CMK (cell line): ENCODE measurements around the gene BMP8A.
A peak's percentile ranks its signal among the peaks of the same experiment; 100 is the strongest.
"Not testable (repeated sequence)": the region's sequence is repeated elsewhere in the genome, so short reads cannot be mapped to it uniquely, and the experiment has no call there.

Source experiments
- DNase-seq: peaks from one replicate; pipeline ENCODE4 v3.0.0-alpha.2; 2010; ENCODE audit warnings: low read depth

Gene BMP8A

DNA sequence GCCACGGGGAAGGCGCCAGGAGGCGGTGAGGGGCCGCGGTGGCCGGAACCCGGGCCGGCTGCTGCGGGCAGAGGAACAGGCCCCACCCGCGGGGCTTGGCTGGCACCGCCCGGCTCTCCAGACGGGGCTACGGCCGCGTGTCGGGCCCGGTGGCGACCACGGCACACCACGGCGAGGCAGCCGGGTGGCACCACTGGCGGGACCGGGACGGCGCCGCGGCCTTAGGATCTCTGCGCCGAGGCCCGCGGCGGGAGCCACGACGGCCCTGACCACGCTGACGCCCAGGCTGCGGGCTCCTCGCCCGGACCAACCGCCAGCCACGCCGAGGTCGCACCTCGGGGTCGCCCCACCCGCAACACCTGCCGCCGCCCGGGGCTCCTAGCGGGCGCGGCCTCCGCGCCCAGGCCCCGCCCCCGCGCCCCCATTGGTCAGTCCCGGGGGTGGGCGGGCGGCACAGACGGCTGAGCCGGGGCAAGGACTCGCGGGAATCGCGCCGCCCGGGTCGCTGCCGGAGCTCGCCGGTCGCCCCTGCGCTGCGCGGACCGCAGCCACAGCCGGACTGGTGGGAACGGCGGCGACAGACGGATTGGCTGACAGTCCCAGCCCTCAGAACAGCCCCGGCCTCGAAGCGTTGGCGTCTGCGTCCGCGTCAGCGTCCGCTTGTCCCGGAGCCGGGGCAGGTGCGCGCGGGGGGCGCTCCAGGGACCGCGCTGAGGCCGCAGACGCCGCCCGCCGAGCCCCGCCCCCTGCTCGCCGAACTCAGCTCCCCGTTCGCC lies at the start of gene BMP8A:
Gene BMP8A (plus strand): TSS at position 491 of the 776 bp plus-strand sequence. CDS start 356 bp downstream, outside the sequence.
- DNase-seq, result peak; percentile 45

GRCh38 chr1:39441797-39442196 lies 49.6 kb upstream of the BMP8A start:
- no peak for DNase-seq

DNA sequence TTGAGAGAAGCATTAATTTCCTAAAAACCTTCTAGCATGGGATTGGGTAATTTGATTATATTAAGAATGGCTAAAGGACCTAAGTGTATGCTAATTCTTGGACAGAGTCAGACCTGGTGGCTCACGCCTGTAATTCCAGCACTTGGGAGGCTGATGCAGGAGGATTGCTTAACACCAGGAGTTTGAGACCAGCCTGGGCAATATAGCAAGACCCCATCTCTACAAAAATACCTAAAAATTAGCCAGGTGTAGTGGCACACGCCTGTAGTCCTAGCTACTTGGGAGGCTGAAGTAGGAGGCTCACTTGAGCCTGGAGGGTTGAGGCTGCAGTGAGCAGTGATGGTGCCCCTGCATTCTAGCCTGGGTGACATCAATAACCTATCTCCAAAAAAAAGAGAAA lies 45.9 kb upstream of the BMP8A start:
- no peak for DNase-seq

GRCh38 chr1:39446986-39447567 lies 44.4 kb upstream of the BMP8A start:
- DNase-seq, result no peak

DNA sequence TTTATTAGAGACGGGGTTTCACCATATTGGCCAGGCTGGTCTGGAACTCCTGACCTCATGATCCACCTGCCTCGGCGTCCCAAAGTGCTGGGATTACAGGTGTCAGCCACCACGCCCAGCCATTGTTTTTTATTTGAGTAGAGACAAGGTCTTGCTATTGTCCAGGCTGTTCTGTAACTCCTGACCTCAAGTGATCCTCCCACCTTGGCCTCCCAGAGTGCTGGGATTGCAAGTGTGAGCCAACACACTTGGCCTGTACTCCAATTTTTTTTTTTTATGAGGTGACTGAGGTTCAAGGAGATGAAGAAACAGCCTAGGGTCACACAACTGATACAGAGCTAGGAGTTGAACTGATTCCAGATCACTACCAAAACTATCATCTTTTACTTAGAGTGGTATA lies 41.4 kb upstream of the BMP8A start:
- not testable (repeated sequence) for DNase-seq

DNA sequence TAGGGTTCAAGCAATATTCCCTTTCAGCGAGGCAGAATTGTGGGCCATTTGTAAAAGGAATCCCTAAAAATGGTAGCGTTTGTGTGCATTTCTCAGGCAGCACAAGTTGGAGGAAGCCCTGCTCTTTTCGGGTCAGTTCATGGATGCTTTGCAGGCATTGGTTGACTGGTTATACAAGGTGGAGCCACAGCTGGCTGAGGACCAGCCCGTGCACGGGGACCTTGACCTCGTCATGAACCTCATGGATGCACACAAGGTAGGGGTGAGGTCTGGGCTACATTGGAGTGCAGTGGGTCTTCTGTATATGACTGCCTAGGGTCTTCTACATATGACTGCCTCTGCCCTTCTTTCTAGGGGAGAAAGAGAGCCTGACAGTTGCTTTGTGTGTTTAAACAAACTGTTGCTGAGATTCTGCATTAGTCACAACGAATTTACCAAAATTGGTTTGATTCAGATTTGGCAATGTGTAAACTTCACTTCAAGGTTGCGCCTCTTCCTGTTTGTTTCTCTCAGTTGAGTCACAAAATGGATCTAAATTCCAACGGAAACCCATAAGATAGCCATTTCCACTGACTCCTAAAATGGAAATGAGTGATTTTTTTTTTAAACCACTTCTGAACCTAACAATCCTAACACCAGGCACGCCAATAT lies 40.4 kb upstream of the BMP8A start:
- no peak for DNase-seq

DNA sequence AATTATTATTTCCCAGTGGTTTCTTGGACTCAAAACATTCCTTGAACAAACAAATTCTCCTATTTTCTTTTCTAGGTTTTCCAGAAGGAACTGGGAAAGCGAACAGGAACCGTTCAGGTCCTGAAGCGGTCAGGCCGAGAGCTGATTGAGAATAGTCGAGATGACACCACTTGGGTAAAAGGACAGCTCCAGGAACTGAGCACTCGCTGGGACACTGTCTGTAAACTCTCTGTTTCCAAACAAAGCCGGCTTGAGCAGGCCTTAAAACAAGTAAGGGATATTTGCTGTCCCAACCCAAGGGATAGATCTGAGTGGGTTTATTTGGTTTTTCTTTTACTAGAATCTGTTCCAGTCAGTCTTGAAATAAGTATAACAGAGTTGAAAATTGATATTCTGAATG lies 39.4 kb upstream of the BMP8A start:
- DNase-seq, result no peak

DNA sequence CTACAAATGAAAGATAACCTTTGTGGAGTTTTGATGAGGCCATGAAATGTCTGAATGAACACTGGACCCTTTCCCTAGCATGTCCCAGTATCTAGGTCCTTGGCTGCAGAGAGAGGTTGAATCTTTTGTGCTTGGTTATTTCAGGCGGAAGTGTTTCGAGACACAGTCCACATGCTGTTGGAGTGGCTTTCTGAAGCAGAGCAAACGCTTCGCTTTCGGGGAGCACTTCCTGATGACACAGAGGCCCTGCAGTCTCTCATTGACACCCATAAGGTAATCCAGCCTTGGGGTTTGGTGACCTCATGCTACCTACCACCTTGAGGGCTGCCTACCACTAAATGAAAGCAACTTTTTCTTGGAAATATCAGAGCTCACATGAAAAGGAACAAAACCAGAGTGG lies 38.9 kb upstream of the BMP8A start:
- no peak for DNase-seq

GRCh38 chr1:39453603-39454002 lies 37.8 kb upstream of the BMP8A start:
- no peak for DNase-seq

- DNase-seq, result no peak
Measured at GRCh38 chr1:39458991-39459390, 32.4 kb upstream of the BMP8A start.

GRCh38 chr1:39462074-39462473 lies 29.4 kb upstream of the BMP8A start:
- no peak for DNase-seq

- no peak for DNase-seq
Measured at GRCh38 chr1:39466413-39467107, 24.9 kb upstream of the BMP8A start.

DNA sequence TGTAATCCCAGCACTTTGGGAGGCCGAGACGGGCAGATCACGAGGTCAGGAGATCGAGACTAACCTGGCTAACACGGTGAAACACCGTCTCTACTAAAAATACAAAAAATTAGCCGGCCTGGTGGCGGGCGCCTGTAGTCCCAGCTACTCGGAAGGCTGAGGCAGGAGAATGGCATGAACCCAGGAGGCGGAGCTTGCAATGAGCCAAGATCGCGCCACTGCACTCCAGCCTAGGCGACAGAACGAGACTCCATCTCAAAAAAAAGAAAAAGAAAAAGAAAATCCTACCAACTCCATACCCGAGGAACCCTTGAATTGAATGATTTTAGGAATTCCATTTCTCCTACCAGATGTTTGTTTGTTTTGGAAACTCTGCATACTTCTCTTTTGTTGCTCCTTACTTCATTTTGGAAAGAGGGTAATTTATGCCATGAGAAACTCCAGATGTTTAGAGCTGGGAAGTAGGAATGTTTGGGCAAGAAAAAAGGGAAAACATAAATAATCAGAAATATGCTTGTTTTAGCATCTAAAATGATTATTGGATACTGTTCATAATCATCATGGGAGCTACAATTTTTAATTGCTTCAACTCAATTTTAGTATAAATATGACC lies 24.2 kb upstream of the BMP8A start:
- DNase-seq, result not testable (repeated sequence)

DNA sequence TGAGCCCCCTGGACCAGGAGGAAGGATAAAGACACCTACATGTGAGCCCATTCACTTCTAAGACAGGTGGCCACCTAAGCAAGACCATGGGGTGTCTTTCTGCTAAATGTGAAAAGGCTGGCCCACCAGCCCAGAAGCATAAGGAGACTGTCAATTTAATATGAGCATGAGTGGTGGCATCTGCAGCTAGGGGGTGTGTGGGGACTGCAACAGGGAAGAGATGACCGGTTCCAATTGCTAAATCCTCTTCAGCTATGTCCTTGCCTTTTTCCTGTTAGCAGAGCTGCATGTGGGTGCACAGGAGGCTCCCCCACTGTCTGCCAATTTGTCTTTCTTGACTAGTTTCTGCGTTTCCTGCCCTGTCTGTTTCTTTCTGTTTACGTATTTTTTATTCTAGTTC lies 22.3 kb upstream of the BMP8A start:
- DNase-seq, result no peak

GRCh38 chr1:39470040-39470439 lies 21.4 kb upstream of the BMP8A start:
- no peak for DNase-seq

GRCh38 chr1:39472826-39473225 lies 18.6 kb upstream of the BMP8A start:
- DNase-seq, result no peak

DNA sequence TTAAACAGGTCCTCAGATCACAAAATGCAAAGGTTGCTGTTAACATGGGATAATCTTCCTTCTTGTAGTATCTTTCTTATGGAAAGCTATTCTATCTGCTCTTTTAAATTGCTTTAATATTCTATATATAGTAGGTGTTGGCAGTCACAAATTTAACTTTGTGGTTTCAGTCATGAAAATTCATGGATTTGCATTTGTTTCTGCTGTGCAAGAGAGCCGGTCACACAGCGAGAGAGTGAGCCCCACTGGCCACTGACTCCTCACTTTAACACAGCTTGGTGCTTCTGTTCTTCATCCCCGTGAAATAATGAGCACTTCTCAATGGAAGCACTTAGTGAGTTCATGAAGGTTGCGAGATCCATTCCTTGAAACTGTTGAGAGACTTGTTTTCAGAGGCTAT lies 18.1 kb upstream of the BMP8A start:
- DNase-seq, result no peak

- DNase-seq, result no peak
Measured at GRCh38 chr1:39474810-39475209, 16.6 kb upstream of the BMP8A start.

DNA sequence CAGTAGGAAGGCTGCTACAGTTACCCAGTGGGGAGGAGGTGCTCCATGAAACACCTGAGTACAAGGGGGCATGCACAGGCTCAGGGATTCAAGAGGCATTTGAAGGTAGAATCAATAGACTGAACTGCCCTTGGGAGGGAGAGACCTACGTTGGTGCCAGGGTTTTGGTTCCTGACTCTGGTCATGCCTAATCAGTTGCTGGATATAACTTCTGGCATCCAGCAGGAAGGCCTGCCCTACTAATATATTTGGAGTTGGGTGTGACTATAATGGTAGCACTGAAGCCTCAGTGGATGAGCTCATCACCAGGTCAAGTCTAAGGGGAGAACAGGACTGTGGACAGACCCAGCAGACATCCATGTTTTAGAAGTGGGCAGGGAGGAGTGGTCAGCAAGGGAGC lies 15.9 kb upstream of the BMP8A start:
- not testable (repeated sequence) for DNase-seq

- DNase-seq, result no peak
Measured at GRCh38 chr1:39478126-39478915, 13.1 kb upstream of the BMP8A start.

GRCh38 chr1:39481289-39481688 lies 10.1 kb upstream of the BMP8A start:
- DNase-seq, result no peak
